Lower leg skin (tissue), 3 donors: ENCODE results near the gene CD84.

ENCODE experiments used
- POLR2A ChIP-seq, 2 donors: fragments of 450-650 bp; IDR thresholded peaks; one replicate each; pipeline ENCODE4 v1.6.1; 2016 to 2017; ENCODE audit warnings: antibody characterized with exemption in 2 of 2, mild to moderate bottlenecking in 1 of 2, moderate library complexity in 1 of 2
- TF ChIP-seq, protein P1 (sequence below), 3 donors: fragments of 450-650 bp; IDR thresholded peaks; one replicate each; pipeline ENCODE4 v1.5.1; 2016; ENCODE audit warnings: antibody characterized with exemption in 3 of 3, mild to moderate bottlenecking in 3 of 3, moderate library complexity in 2 of 3

DNA sequence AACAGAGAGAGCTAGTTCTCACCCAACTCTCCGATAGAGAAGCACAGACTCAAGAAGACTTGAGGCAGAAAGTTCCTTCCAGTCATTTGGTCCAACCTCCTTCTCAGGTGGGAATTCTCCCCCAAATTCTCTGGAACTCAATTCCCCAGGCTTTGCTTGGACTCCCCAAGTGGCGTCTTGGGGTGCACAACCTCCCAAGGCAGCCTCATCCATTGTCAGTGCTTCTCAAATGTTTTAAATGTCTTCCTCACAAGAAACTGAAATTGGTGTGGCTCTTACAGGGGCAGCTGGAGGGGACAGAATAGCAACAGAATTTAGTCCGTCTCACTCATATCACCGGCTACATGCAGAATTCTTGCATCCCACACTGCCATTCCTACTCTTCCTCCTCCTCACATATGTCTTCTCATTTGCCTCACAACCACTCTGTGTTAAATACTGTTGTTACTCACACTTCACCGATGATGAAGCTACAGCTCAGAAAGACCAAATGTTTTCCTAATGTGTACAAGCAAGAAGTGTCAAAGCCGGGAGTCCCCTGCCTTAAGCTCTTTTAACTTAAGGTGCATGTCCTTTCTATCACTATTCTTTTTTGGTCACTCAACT is 33.4 kb upstream of the CD84 start:
- TF ChIP-seq POLR2A (IDR thresholded peaks at IDR 0.05), result no peak
- TF ChIP-seq, protein P1, sequence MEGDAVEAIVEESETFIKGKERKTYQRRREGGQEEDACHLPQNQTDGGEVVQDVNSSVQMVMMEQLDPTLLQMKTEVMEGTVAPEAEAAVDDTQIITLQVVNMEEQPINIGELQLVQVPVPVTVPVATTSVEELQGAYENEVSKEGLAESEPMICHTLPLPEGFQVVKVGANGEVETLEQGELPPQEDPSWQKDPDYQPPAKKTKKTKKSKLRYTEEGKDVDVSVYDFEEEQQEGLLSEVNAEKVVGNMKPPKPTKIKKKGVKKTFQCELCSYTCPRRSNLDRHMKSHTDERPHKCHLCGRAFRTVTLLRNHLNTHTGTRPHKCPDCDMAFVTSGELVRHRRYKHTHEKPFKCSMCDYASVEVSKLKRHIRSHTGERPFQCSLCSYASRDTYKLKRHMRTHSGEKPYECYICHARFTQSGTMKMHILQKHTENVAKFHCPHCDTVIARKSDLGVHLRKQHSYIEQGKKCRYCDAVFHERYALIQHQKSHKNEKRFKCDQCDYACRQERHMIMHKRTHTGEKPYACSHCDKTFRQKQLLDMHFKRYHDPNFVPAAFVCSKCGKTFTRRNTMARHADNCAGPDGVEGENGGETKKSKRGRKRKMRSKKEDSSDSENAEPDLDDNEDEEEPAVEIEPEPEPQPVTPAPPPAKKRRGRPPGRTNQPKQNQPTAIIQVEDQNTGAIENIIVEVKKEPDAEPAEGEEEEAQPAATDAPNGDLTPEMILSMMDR (IDR thresholded peaks at IDR 0.05), result no peak
